AG04450 (cell line): ENCODE measurements around the gene MDN1. TPM values are rescaled to one million over a fixed set of nuclear protein-coding genes. Genes with fewer than 3 reads are reported as not detected.
"Not testable (repeated sequence)": the region's sequence is repeated elsewhere in the genome, so short reads cannot be mapped to it uniquely, and the experiment has no call there.

Experiments used
- CTCF ChIA-PET: fragments of 300-600, 350-600 bp; formaldehyde crosslinking; extraction: SDS; loops from one replicate; lab custom pipeline; 2022; ENCODE audit warnings: antibody characterized with exemption, inconsistent platforms; lab: Charles Lee
- POLR2A ChIA-PET: fragments of 350-600 bp; formaldehyde crosslinking; extraction: SDS; loops from one replicate; lab custom pipeline; 2021; ENCODE audit warnings: antibody characterized with exemption, inconsistent platforms; lab: Yijun Ruan, JAX
- DNase-seq: peaks from one replicate; pipeline ENCODE4 v3.0.0-alpha.2; 2011; ENCODE audit warnings: low read depth, low spot score
- H3K27ac ChIP-seq: one replicate; pipeline ENCODE4 v1.5.1; 2012; ENCODE audit warnings: low read depth, low read length, control low read depth
- H3K27me3 ChIP-seq: one replicate; pipeline ENCODE4 v1.6.0; 2012; ENCODE audit warnings: low read length; ENCODE audit not compliant: control insufficient read depth, insufficient read depth
- H3K4me3 ChIP-seq: 2 replicates; pipeline ENCODE4 v1.5.1; 2011; ENCODE audit warnings: mild to moderate bottlenecking, low read depth, low read length, control low read depth
- H3K9me3 ChIP-seq: 2 replicates; pipeline ENCODE4 v1.5.1; 2012; ENCODE audit warnings: low read length; ENCODE audit not compliant: control insufficient read depth, insufficient read depth
- CTCF ChIP-seq: IDR thresholded peaks from 2 replicates; pipeline ENCODE4 v1.5.1; 2011; ENCODE audit warnings: low read depth, low read length, control low read depth, inconsistent platforms
- polyA plus RNA-seq: library from polyadenylated mRNA; depleted of rRNA; stranded (reverse); fragments of >200 nt; gene quantifications from 2 replicates; pipeline ENCODE4 v1.2.3, GENCODE V29; 2011

The MDN1 gene
- polyA plus RNA-seq, 1 experiment: 15.8 TPM

- H3K27me3 ChIP-seq: no peaks in the 10 kb centered on the region
- CTCF ChIA-PET: interaction anchor here (0.6 to 1.5 kb wide), 3 partner anchors 10 to 267 kb away, joined by 3 to 6 read pairs (median 4); no protein-coding TSS in a partner anchor
- H3K4me3 ChIP-seq: peak within 1 kb of the TSS; percentile 81
- TF ChIP-seq CTCF: no peak; the same call in 1 of the 2 replicates
- DNase-seq: peak; percentile 77
- POLR2A ChIA-PET: interaction anchor here (0.6 to 0.8 kb wide), 2 partner anchors 201 to 286 kb away, joined by 3 read pairs; no protein-coding TSS in a partner anchor
- no peaks in the 10 kb centered on the region for H3K9me3 ChIP-seq
- peak within 1 kb of the TSS; percentile 72 for H3K27ac ChIP-seq
These were observed 181.0 kb downstream of the MDN1 start, which contains the start of gene LYRM2 for GRCh38 chr6:89638320-89639195. Gene LYRM2, minus strand, starts transcription at chr6:89638747. Its CDS starts 31 bp downstream, at chr6:89638716.

GRCh38 chr6:89637960-89638319 is 181.7 kb downstream of the MDN1 start:
- Histone ChIP-seq H3K9me3 (no peaks in the 10 kb centered on the region), H3K4me3 (peak overlapping the region; percentile 81), H3K27me3 (no peaks in the 10 kb centered on the region), H3K27ac (peak overlapping the region; percentile 72)
- DNase-seq: no peak
- TF ChIP-seq CTCF: no peak
- ChIA-PET POLR2A (no interaction called here), CTCF (interaction anchor here (0.9 to 1.5 kb wide), 2 partner anchors 28 to 266 kb away, joined by 3 to 4 read pairs; no protein-coding TSS in a partner anchor)

GRCh38 chr6:89636412-89636811 is 183.2 kb downstream of the MDN1 start:
- H3K4me3 ChIP-seq, H3K27me3 ChIP-seq, DNase-seq, CTCF ChIA-PET, H3K9me3 ChIP-seq, H3K27ac ChIP-seq: not testable (repeated sequence)
- POLR2A ChIA-PET: interaction anchor here (0.7 kb wide), 1 partner anchor 926 kb away, joined by 9 read pairs; no protein-coding TSS in a partner anchor

- Histone ChIP-seq H3K27ac (no peak overlapping the region), H3K4me3 (no peak overlapping the region), H3K9me3 (no peaks in the 10 kb centered on the region), H3K27me3 (no peaks in the 10 kb centered on the region)
- DNase-seq: no peak
- no peak for TF ChIP-seq CTCF
- POLR2A ChIA-PET: no interaction called here
- CTCF ChIA-PET: interaction anchor here (1.9 kb wide), 1 partner anchor 259 kb away, joined by 5 read pairs; no protein-coding TSS in a partner anchor
These were observed 189.1 kb downstream of the MDN1 start for GRCh38 chr6:89630488-89630887.

- no peak for TF ChIP-seq CTCF
- POLR2A ChIA-PET: no interaction called here
- no peak for DNase-seq
- Histone ChIP-seq H3K27ac (no peak overlapping the region), H3K4me3 (no peak overlapping the region), H3K27me3 (peaks cover 5% of the 10 kb centered on the region), H3K9me3 (no peaks in the 10 kb centered on the region)
- CTCF ChIA-PET: interaction anchor here (0.5 kb wide), 1 partner anchor 1769 kb away, joined by 3 read pairs; no protein-coding TSS in a partner anchor
These were observed 195.8 kb downstream of the MDN1 start for GRCh38 chr6:89623749-89624148.
